MCF 10A (cell line): ENCODE data around the gene OSBP2. TPM values are rescaled to one million over a fixed set of nuclear protein-coding genes. Genes with fewer than 3 reads are reported as not detected.

Source experiments
- BruUV-seq: library from RNA; stranded (reverse); fragments of 400-500 nt; replicated peaks from 2 replicates; lab custom pipeline; 2021; lab: Mats Ljungman, UMichigan
- CTCF ChIA-PET: fragments of 300-600 bp; sonication (Branson Sonifier 250); formaldehyde crosslinking; extraction: SDS; loops from one replicate; lab custom pipeline; 2021; ENCODE audit warnings: antibody characterized with exemption, inconsistent platforms; lab: Yijun Ruan, JAX
- POLR2A ChIA-PET: fragments of 300-600, 350-650 bp; sonication (Branson Sonifier 250); formaldehyde crosslinking; extraction: SDS; loops from one replicate; lab custom pipeline; 2020; ENCODE audit warnings: antibody characterized with exemption, inconsistent platforms; lab: Yijun Ruan, JAX
- DNase-seq: peaks from one replicate; pipeline ENCODE4 v3.0.0-alpha.2; 2018; ENCODE audit not compliant: unreplicated experiment
- H3K27ac Mint-ChIP-seq: one replicate; pipeline ENCODE4 v1.8.0; 2022; ENCODE audit warnings: mild to moderate bottlenecking, low read depth, mixed read lengths; ENCODE audit not compliant: unreplicated experiment
- H3K27me3 Mint-ChIP-seq: one replicate; pipeline ENCODE4 v1.8.0; 2022; ENCODE audit warnings: mixed read lengths; ENCODE audit not compliant: insufficient read depth, unreplicated experiment
- H3K36me3 Mint-ChIP-seq: one replicate; pipeline ENCODE4 v1.8.0; 2022; ENCODE audit warnings: mild to moderate bottlenecking, moderate library complexity, mixed read lengths; ENCODE audit not compliant: insufficient read depth, unreplicated experiment
- H3K4me1 Mint-ChIP-seq: one replicate; pipeline ENCODE4 v1.8.0; 2022; ENCODE audit warnings: mixed read lengths; ENCODE audit not compliant: insufficient read depth, unreplicated experiment
- H3K4me3 Mint-ChIP-seq: one replicate; pipeline ENCODE4 v1.8.0; 2022; ENCODE audit warnings: mild to moderate bottlenecking, moderate library complexity, mixed read lengths; ENCODE audit not compliant: unreplicated experiment
- H3K9me3 Mint-ChIP-seq: one replicate; pipeline ENCODE4 v1.8.0; 2022; ENCODE audit warnings: mixed read lengths; ENCODE audit not compliant: unreplicated experiment
- CTCF ChIP-seq: fragments of 200-600 bp; IDR thresholded peaks from one replicate; pipeline ENCODE4 v1.8.0; 2022; ENCODE audit warnings: antibody characterized with exemption, mild to moderate bottlenecking; ENCODE audit not compliant: unreplicated experiment
- intact Hi-C: fragments of 100-400 bp; cut with micrococcal nuclease; formaldehyde crosslinking; loops from 2 replicates; pipeline ENCODE4 v1.14.1; 2022
- total RNA-seq: library from RNA; stranded (reverse); gene quantifications from 2 replicates; pipeline ENCODE4 v1.2.3, GENCODE V29; 2022

OSBP2 gene
- total RNA-seq, 1 experiment from 2014 or later, result 276 TPM

GRCh38 chr22:30931541-30932300 is 237.0 kb downstream of the OSBP2 start:
- ChIA-PET CTCF (interaction anchor here (0.8 to 1.9 kb wide), 5 partner anchors 9 to 297 kb away, joined by 3 to 12 read pairs (median 4); no protein-coding TSS in a partner anchor), POLR2A (interaction anchor here (1.5 kb wide), 2 partner anchors 11 to 14 kb away, joined by 3 to 4 read pairs; no protein-coding TSS in a partner anchor)
- no peak for DNase-seq
- BruUV-seq, result no TSS peak
- intact Hi-C loops, result no loop called here
- Mint-ChIP-seq H3K9me3 (no peaks in the 10 kb centered on the region), H3K4me3 (no peak overlapping the region), H3K36me3 (peaks cover 96% of the 10 kb centered on the region), H3K27me3 (no peaks in the 10 kb centered on the region), H3K4me1 (no peaks in the 10 kb centered on the region), H3K27ac (no peak overlapping the region)
- TF ChIP-seq CTCF, result no peak

DNA sequence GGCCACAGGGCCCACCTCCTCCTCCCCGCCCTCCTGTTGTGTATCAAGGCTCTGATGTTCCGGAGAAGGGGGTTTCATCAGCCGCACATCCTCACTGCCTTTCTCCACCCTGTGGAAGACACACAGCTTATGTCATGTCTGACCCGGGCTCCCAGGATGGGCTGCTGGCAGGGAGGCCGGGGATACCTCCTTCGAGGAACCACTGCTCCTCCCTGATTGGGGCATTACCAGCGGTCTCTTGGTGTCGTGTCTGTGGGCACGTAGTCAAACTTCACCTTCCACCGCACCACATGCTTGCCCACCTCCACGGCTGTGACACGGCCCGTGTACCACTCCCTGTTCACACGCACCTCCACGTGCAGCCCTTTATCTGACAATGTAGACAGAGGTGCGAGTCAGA is 238.0 kb downstream of the OSBP2 start:
- no peaks in the 10 kb centered on the region for H3K27me3 Mint-ChIP-seq
- no peak overlapping the region for H3K27ac Mint-ChIP-seq
- no peak for DNase-seq
- H3K4me3 Mint-ChIP-seq, result no peak overlapping the region
- H3K36me3 Mint-ChIP-seq, result peaks cover 95% of the 10 kb centered on the region
- H3K4me1 Mint-ChIP-seq, result no peaks in the 10 kb centered on the region
- CTCF ChIA-PET, result interaction anchor here (0.8 to 2.0 kb wide), 6 partner anchors 8 to 152 kb away, joined by 3 to 12 read pairs (median 4); no protein-coding TSS in a partner anchor
- no peaks in the 10 kb centered on the region for H3K9me3 Mint-ChIP-seq
- no peak for TF ChIP-seq CTCF
- POLR2A ChIA-PET, result interaction anchor here (1.5 kb wide), 1 partner anchor 13 kb away, joined by 3 read pairs; no protein-coding TSS in a partner anchor
- intact Hi-C loops, result no loop called here
- no TSS peak for BruUV-seq

- H3K4me3 Mint-ChIP-seq, result no peak overlapping the region
- peaks cover 95% of the 10 kb centered on the region for H3K36me3 Mint-ChIP-seq
- TF ChIP-seq CTCF, result no peak
- no peaks in the 10 kb centered on the region for H3K9me3 Mint-ChIP-seq
- BruUV-seq, result no TSS peak
- DNase-seq, result no peak
- POLR2A ChIA-PET, result no interaction called here
- no peaks in the 10 kb centered on the region for H3K27me3 Mint-ChIP-seq
- no peaks in the 10 kb centered on the region for H3K4me1 Mint-ChIP-seq
- intact Hi-C loops, result no loop called here
- CTCF ChIA-PET, result interaction anchor here (1.7 to 2.0 kb wide), 2 partner anchors 12 to 14 kb away, joined by 5 to 6 read pairs; no protein-coding TSS in a partner anchor
- H3K27ac Mint-ChIP-seq, result no peak overlapping the region
Observed at GRCh38 chr22:30933457-30933856, 238.8 kb downstream of the OSBP2 start.

GRCh38 chr22:30934053-30934452 is 239.4 kb downstream of the OSBP2 start:
- no peak overlapping the region for H3K27ac Mint-ChIP-seq
- no peaks in the 10 kb centered on the region for H3K4me1 Mint-ChIP-seq
- peaks cover 95% of the 10 kb centered on the region for H3K36me3 Mint-ChIP-seq
- no peaks in the 10 kb centered on the region for H3K9me3 Mint-ChIP-seq
- CTCF ChIA-PET, result interaction anchor here (0.7 to 2.0 kb wide), 5 partner anchors 11 to 979 kb away, joined by 3 to 6 read pairs (median 4); no protein-coding TSS in a partner anchor
- DNase-seq, result no peak
- TF ChIP-seq CTCF, result no peak
- intact Hi-C loops, result no loop called here
- no peak overlapping the region for H3K4me3 Mint-ChIP-seq
- POLR2A ChIA-PET, result interaction anchor here (0.6 kb wide), 1 partner anchor 11 kb away, joined by 6 read pairs; no protein-coding TSS in a partner anchor
- no TSS peak for BruUV-seq
- H3K27me3 Mint-ChIP-seq, result no peaks in the 10 kb centered on the region
